HG03521 (cell line): ENCODE measurements around the gene EEPD1.
"Not testable (repeated sequence)": the region's sequence is repeated elsewhere in the genome, so short reads cannot be mapped to it uniquely, and the experiment has no call there.

ENCODE experiments used
- ATAC-seq: cut with Tn5 transposase; IDR thresholded peaks from one replicate; pipeline ENCODE4 v1.9.1; 2021; ENCODE audit warnings: mild to moderate bottlenecking, moderate library complexity; ENCODE audit not compliant: unreplicated experiment

The EEPD1 gene

GRCh38 chr7:36313607-36314006 is 160.6 kb downstream of the EEPD1 start:
- ATAC-seq, result no peak

- no peak for ATAC-seq
Observed at GRCh38 chr7:36314491-36314890, 161.4 kb downstream of the EEPD1 start.

GRCh38 chr7:36315309-36315944 is 162.4 kb downstream of the EEPD1 start:
- no peak for ATAC-seq

- ATAC-seq, result no peak
Observed at GRCh38 chr7:36316319-36316718, 163.3 kb downstream of the EEPD1 start.

- no peak for ATAC-seq
Observed at GRCh38 chr7:36317276-36317675, 164.2 kb downstream of the EEPD1 start.

- no peak for ATAC-seq
Observed at GRCh38 chr7:36318116-36318515, 165.1 kb downstream of the EEPD1 start.

- ATAC-seq, result not testable (repeated sequence)
Observed at GRCh38 chr7:36321284-36321683, 168.2 kb downstream of the EEPD1 start.

- no peak for ATAC-seq
Observed at GRCh38 chr7:36336390-36336789, 183.3 kb downstream of the EEPD1 start.

- ATAC-seq, result no peak
Observed at GRCh38 chr7:36338256-36338655, 185.2 kb downstream of the EEPD1 start.

GRCh38 chr7:36343548-36343947 is 190.5 kb downstream of the EEPD1 start:
- no peak for ATAC-seq

- no peak for ATAC-seq
Observed at GRCh38 chr7:36344622-36345021, 191.6 kb downstream of the EEPD1 start.

- ATAC-seq, result no peak
Observed at GRCh38 chr7:36346260-36346831, 193.3 kb downstream of the EEPD1 start.

GRCh38 chr7:36348256-36348655 is 195.2 kb downstream of the EEPD1 start:
- no peak for ATAC-seq

- ATAC-seq, result no peak
Observed at GRCh38 chr7:36348771-36349170, 195.7 kb downstream of the EEPD1 start.

GRCh38 chr7:36349626-36350025 is 196.6 kb downstream of the EEPD1 start:
- ATAC-seq, result no peak
